MM.1S (cell line): ENCODE measurements around the gene HAUS5.

Source experiments
- DNase-seq: peaks from one replicate; pipeline ENCODE4 v3.0.0-alpha.2; 2015
- H2AFZ ChIP-seq: fragments of 300-600 bp; sonication (generic); 2 replicates; pipeline ENCODE4 v1.6.0; 2016; ENCODE audit warnings: antibody characterized with exemption, low read length
- H3F3A ChIP-seq: fragments of 300-600 bp; sonication (generic); 2 replicates; pipeline ENCODE4 v1.6.1; 2016; ENCODE audit warnings: mild to moderate bottlenecking, antibody characterized with exemption, low read length, moderate library complexity, mixed read lengths; ENCODE audit not compliant: insufficient read depth
- H3K27ac ChIP-seq: fragments of 300-600 bp; sonication (generic); 2 replicates; pipeline ENCODE4 v1.5.1; 2016; ENCODE audit warnings: mild to moderate bottlenecking, low read length
- H3K27me3 ChIP-seq: fragments of 300-600 bp; sonication (generic); replicated peaks from 2 replicates; pipeline ENCODE4 v1.6.0; 2016; ENCODE audit warnings: low read length; ENCODE audit not compliant: insufficient read depth
- H3K36me3 ChIP-seq: fragments of 300-600 bp; sonication (generic); replicated peaks from 2 replicates; pipeline ENCODE4 v1.6.1; 2016; ENCODE audit warnings: mild to moderate bottlenecking, low read length, mixed read lengths; ENCODE audit not compliant: insufficient read depth
- H3K4me1 ChIP-seq: fragments of 300-600 bp; sonication (generic); 2 replicates; pipeline ENCODE4 v1.6.1; 2016; ENCODE audit warnings: low read length, mixed read lengths
- H3K4me2 ChIP-seq: fragments of 300-600 bp; sonication (generic); 2 replicates; pipeline ENCODE4 v1.6.0; 2016; ENCODE audit warnings: low read depth, low read length
- H3K4me3 ChIP-seq: fragments of 300-600 bp; sonication (generic); 2 replicates; pipeline ENCODE4 v1.5.1; 2016; ENCODE audit warnings: low read length, mixed read lengths
- H3K79me2 ChIP-seq: fragments of 300-600 bp; sonication (generic); 2 replicates; pipeline ENCODE4 v1.6.1; 2016; ENCODE audit warnings: mixed run types, low read length, mixed read lengths
- H3K9ac ChIP-seq: fragments of 300-600 bp; sonication (generic); 2 replicates; pipeline ENCODE4 v1.6.1; 2016; ENCODE audit warnings: low read length, mixed read lengths
- H3K9me2 ChIP-seq: fragments of 300-600 bp; sonication (generic); replicated peaks from 2 replicates; pipeline ENCODE4 v1.6.1; 2016; ENCODE audit warnings: mild to moderate bottlenecking, low read length, mixed read lengths; ENCODE audit not compliant: insufficient read depth
- H3K9me3 ChIP-seq: fragments of 300-600 bp; sonication (generic); replicated peaks from 2 replicates; pipeline ENCODE4 v1.6.1; 2016; ENCODE audit warnings: mild to moderate bottlenecking, low read length, mixed read lengths; ENCODE audit not compliant: insufficient read depth
- H4K20me1 ChIP-seq: fragments of 300-600 bp; sonication (generic); 2 replicates; pipeline ENCODE4 v1.6.1; 2016; ENCODE audit warnings: mild to moderate bottlenecking, low read length, moderate library complexity, mixed read lengths; ENCODE audit not compliant: insufficient read depth
- EZH2 ChIP-seq: fragments of 300-600 bp; sonication (generic); optimal IDR thresholded peaks from 2 replicates; pipeline ENCODE3; 2017; ENCODE audit warnings: low read depth, mild to moderate bottlenecking, antibody characterized with exemption, low read length, mixed read lengths
- EZH2phosphoT487 ChIP-seq: fragments of 300-600 bp; sonication (generic); IDR thresholded peaks from 2 replicates; pipeline ENCODE4 v1.6.1; 2018; ENCODE audit warnings: antibody characterized with exemption, low read length
- TF ChIP-seq, protein P1 (sequence below): fragments of 300-600 bp; sonication (generic); IDR thresholded peaks from 2 replicates; pipeline ENCODE4 v1.5.1; 2016; ENCODE audit warnings: antibody characterized with exemption, low read length, mixed read lengths

Gene HAUS5

GRCh38 chr19:35665604-35666003, 53.1 kb downstream of the HAUS5 start:
- no peak for TF ChIP-seq EZH2phosphoT487
- TF ChIP-seq, protein P1, sequence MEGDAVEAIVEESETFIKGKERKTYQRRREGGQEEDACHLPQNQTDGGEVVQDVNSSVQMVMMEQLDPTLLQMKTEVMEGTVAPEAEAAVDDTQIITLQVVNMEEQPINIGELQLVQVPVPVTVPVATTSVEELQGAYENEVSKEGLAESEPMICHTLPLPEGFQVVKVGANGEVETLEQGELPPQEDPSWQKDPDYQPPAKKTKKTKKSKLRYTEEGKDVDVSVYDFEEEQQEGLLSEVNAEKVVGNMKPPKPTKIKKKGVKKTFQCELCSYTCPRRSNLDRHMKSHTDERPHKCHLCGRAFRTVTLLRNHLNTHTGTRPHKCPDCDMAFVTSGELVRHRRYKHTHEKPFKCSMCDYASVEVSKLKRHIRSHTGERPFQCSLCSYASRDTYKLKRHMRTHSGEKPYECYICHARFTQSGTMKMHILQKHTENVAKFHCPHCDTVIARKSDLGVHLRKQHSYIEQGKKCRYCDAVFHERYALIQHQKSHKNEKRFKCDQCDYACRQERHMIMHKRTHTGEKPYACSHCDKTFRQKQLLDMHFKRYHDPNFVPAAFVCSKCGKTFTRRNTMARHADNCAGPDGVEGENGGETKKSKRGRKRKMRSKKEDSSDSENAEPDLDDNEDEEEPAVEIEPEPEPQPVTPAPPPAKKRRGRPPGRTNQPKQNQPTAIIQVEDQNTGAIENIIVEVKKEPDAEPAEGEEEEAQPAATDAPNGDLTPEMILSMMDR: no peak
- TF ChIP-seq EZH2: no peak
- no peaks in the 10 kb centered on the region for H3K9me3 ChIP-seq
- no peak overlapping the region for H3K4me2 ChIP-seq
- H3K9ac ChIP-seq: no peak overlapping the region
- H3K9me2 ChIP-seq: no peaks in the 10 kb centered on the region
- peaks cover 22% of the 10 kb centered on the region for H3K27me3 ChIP-seq
- no peaks in the 10 kb centered on the region for H3K79me2 ChIP-seq
- DNase-seq: no peak
- H4K20me1 ChIP-seq: no peaks in the 10 kb centered on the region
- H3K4me1 ChIP-seq: no peaks in the 10 kb centered on the region
- no peaks in the 10 kb centered on the region for H3K36me3 ChIP-seq
- no peak overlapping the region for H3K4me3 ChIP-seq
- no peaks in the 10 kb centered on the region for H3F3A ChIP-seq
- H2AFZ ChIP-seq: no peak overlapping the region
- no peak overlapping the region for H3K27ac ChIP-seq

DNA sequence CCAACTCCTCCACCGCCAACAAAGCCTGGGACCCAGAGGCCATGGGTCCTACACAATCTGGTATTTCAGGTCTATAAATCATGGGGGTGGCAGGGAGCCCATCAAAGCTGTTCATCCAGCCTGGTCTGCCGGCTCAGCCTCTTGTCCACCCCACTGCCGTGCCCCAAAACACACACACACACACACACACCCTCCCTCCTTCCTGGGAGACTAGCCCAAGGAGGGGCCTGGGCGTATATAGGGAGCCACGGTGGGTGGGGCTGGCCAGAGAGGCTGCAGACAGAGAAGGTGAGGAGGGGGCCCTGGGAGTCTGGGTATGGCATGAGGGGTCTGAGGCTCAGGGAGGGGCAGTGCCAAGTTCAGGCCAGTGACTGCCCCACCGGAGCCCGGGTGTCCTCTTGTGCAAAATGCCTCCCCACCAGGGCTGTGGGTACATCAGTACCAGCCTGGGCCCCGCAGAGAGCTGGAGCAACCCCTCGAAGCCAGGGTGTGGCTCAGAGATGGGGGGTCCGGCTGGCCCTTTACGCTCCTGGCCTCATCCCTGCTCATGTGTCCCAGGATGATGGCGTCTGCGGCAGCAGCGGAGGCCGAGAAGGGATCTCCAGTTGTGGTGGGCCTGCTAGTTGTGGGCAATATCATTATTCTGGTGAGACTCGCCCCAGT, 53.8 kb downstream of the HAUS5 start, which contains the start of gene UPK1A:
Gene UPK1A (plus strand): TSS at position 267 of the 663 bp plus-strand sequence. CDS start 296 bp downstream, at position 563.
- Histone ChIP-seq H3K9ac (no peak within 1 kb of the TSS), H2AFZ (no peak within 1 kb of the TSS), H4K20me1 (no peaks in the 10 kb centered on the region), H3F3A (no peaks in the 10 kb centered on the region), H3K79me2 (no peaks in the 10 kb centered on the region), H3K9me3 (no peaks in the 10 kb centered on the region), H3K4me3 (no peak within 1 kb of the TSS), H3K9me2 (no peaks in the 10 kb centered on the region), H3K4me2 (no peak within 1 kb of the TSS), H3K27ac (no peak within 1 kb of the TSS), H3K36me3 (no peaks in the 10 kb centered on the region), H3K27me3 (peaks cover 28% of the 10 kb centered on the region), H3K4me1 (no peaks in the 10 kb centered on the region)
- no peak for DNase-seq
- TF ChIP-seq EZH2phosphoT487: no peak

GRCh38 chr19:35669566-35669965, 57.0 kb downstream of the HAUS5 start:
- Histone ChIP-seq H3F3A (no peaks in the 10 kb centered on the region), H3K4me1 (no peaks in the 10 kb centered on the region), H3K36me3 (no peaks in the 10 kb centered on the region), H3K27ac (no peak overlapping the region), H3K79me2 (no peaks in the 10 kb centered on the region), H3K9me2 (no peaks in the 10 kb centered on the region), H2AFZ (no peak overlapping the region), H3K9me3 (no peaks in the 10 kb centered on the region), H3K4me2 (no peak overlapping the region), H3K9ac (no peak overlapping the region), H3K27me3 (peaks cover 47% of the 10 kb centered on the region), H4K20me1 (no peaks in the 10 kb centered on the region), H3K4me3 (no peak overlapping the region)
- TF ChIP-seq EZH2phosphoT487: no peak
- TF ChIP-seq EZH2: no peak
- TF ChIP-seq, protein P1: no peak
- no peak for DNase-seq

- no peak overlapping the region for H3K4me2 ChIP-seq
- H3K27me3 ChIP-seq: peaks cover 51% of the 10 kb centered on the region
- no peak overlapping the region for H3K4me3 ChIP-seq
- no peak overlapping the region for H3K9ac ChIP-seq
- H3F3A ChIP-seq: no peaks in the 10 kb centered on the region
- TF ChIP-seq EZH2 (no peak), EZH2phosphoT487 (no peak)
- TF ChIP-seq, protein P1: no peak
- no peaks in the 10 kb centered on the region for H3K79me2 ChIP-seq
- H3K9me3 ChIP-seq: no peaks in the 10 kb centered on the region
- H3K4me1 ChIP-seq: no peaks in the 10 kb centered on the region
- H3K36me3 ChIP-seq: no peaks in the 10 kb centered on the region
- no peak overlapping the region for H2AFZ ChIP-seq
- no peaks in the 10 kb centered on the region for H4K20me1 ChIP-seq
- no peak overlapping the region for H3K27ac ChIP-seq
- no peaks in the 10 kb centered on the region for H3K9me2 ChIP-seq
- DNase-seq: no peak
These were observed 57.4 kb downstream of the HAUS5 start for GRCh38 chr19:35669974-35670373.
